GM18511 (cell line): ENCODE measurements around the gene SET.

Source experiments
- ATAC-seq: cut with Tn5 transposase; IDR thresholded peaks from one replicate; pipeline ENCODE4 v1.9.1; 2021; ENCODE audit warnings: mild to moderate bottlenecking, moderate library complexity; ENCODE audit not compliant: unreplicated experiment

SET gene

GRCh38 chr9:128728298-128728697, 39.3 kb downstream of the SET start:
- ATAC-seq = no peak

- no peak for ATAC-seq
Measured at GRCh38 chr9:128729302-128729701, 40.3 kb downstream of the SET start.

- no peak for ATAC-seq
Measured at GRCh38 chr9:128729766-128730517, 40.9 kb downstream of the SET start.

- no peak for ATAC-seq
Measured at GRCh38 chr9:128731093-128731492, 42.1 kb downstream of the SET start.

GRCh38 chr9:128731691-128732090, 42.7 kb downstream of the SET start:
- ATAC-seq = no peak

GRCh38 chr9:128732576-128732975, 43.6 kb downstream of the SET start:
- no peak for ATAC-seq

- ATAC-seq = no peak
Measured at GRCh38 chr9:128733256-128733655, 44.2 kb downstream of the SET start.

- no peak for ATAC-seq
Measured at GRCh38 chr9:128735373-128735772, 46.4 kb downstream of the SET start.

GRCh38 chr9:128742401-128742800, 53.4 kb downstream of the SET start:
- no peak for ATAC-seq

- ATAC-seq = no peak
Measured at GRCh38 chr9:128743421-128743820, 54.4 kb downstream of the SET start.
